ENCODE data around the gene SERPINE1.

The SERPINE1 gene

GRCh38 chr7:101169838-101170551, 43.1 kb downstream of the SERPINE1 start:
- peaks cover 50% of the 10 kb centered on the region for H3K4me1 ChIP-seq (ENCODE audit: control insufficient read depth, low read length)

GRCh38 chr7:101170617-101171441, 43.9 kb downstream of the SERPINE1 start:
- Histone ChIP-seq H3K27ac (ENCODE audit: low read depth, low read length) (no peak overlapping the region), H3K4me2 (ENCODE audit: low read length) (no peak overlapping the region), H3F3A (ENCODE audit: control insufficient read depth, insufficient read depth) (peaks cover 3% of the 10 kb centered on the region; the same call in 1 of the 2 replicates), H3K27me3 (ENCODE audit: control insufficient read depth, low read length) (peaks cover 79% of the 10 kb centered on the region), H3K9me3 (ENCODE audit: control insufficient read depth, insufficient read depth, low read length) (no peaks in the 10 kb centered on the region), H4K20me1 (ENCODE audit: control insufficient read depth, insufficient read depth, low read depth, low read length) (peaks cover 22% of the 10 kb centered on the region), H3K9me2 (replicated peaks; ENCODE audit: control insufficient read depth, low read length) (no peaks in the 10 kb centered on the region), H3K79me2 (ENCODE audit: control insufficient read depth, low read length) (no peaks in the 10 kb centered on the region), H3K4me1 (ENCODE audit: control insufficient read depth, low read length) (peaks cover 42% of the 10 kb centered on the region), H3K4me3 (ENCODE audit: low read length) (no peak overlapping the region), H3K36me3 (ENCODE audit: control insufficient read depth, low read length) (no peaks in the 10 kb centered on the region)
- TF ChIP-seq CTCF (IDR thresholded peaks at IDR 0.05; ENCODE audit: low read depth, low read length, poor library complexity, severe bottlenecking) (no peak), EZH2phosphoT487 (IDR thresholded peaks at IDR 0.05; ENCODE audit: borderline replicate concordance, low read length) (peak; percentile 89; the same call in 1 of the 2 replicates)

More at GRCh38 chr7:101169838-101170551, 43.1 kb downstream of the SERPINE1 start:
- Histone ChIP-seq H3K9me3 (ENCODE audit: control insufficient read depth, insufficient read depth, low read length) (no peaks in the 10 kb centered on the region), H3K36me3 (ENCODE audit: control insufficient read depth, low read length) (no peaks in the 10 kb centered on the region), H3K4me3 (ENCODE audit: low read length) (no peak overlapping the region), H4K20me1 (ENCODE audit: control insufficient read depth, insufficient read depth, low read depth, low read length) (peaks cover 26% of the 10 kb centered on the region), H3K9me2 (replicated peaks; ENCODE audit: control insufficient read depth, low read length) (no peaks in the 10 kb centered on the region), H3K27ac (ENCODE audit: low read depth, low read length) (no peak overlapping the region), H3K79me2 (ENCODE audit: control insufficient read depth, low read length) (no peaks in the 10 kb centered on the region), H3F3A (ENCODE audit: control insufficient read depth, insufficient read depth) (peaks cover 3% of the 10 kb centered on the region; the same call in 1 of the 2 replicates), H3K4me2 (ENCODE audit: low read length) (peak overlapping the region; percentile 9), H3K27me3 (ENCODE audit: control insufficient read depth, low read length) (peaks cover 76% of the 10 kb centered on the region)
- TF ChIP-seq EZH2phosphoT487 (IDR thresholded peaks at IDR 0.05; ENCODE audit: borderline replicate concordance, low read length) = peak; percentile 77; the same call in 1 of the 2 replicates
- peak; percentile 100 for TF ChIP-seq CTCF (IDR thresholded peaks at IDR 0.05; ENCODE audit: low read depth, low read length, poor library complexity, severe bottlenecking)

- Histone ChIP-seq H3K9me2 (replicated peaks; ENCODE audit: control insufficient read depth, low read length) (no peaks in the 10 kb centered on the region), H3K27me3 (ENCODE audit: control insufficient read depth, low read length) (peaks cover 76% of the 10 kb centered on the region), H3K9me3 (ENCODE audit: control insufficient read depth, insufficient read depth, low read length) (no peaks in the 10 kb centered on the region), H3K27ac (ENCODE audit: low read depth, low read length) (no peak overlapping the region), H3K4me1 (ENCODE audit: control insufficient read depth, low read length) (peaks cover 36% of the 10 kb centered on the region), H3F3A (ENCODE audit: control insufficient read depth, insufficient read depth) (peaks cover 3% of the 10 kb centered on the region; the same call in 1 of the 2 replicates), H4K20me1 (ENCODE audit: control insufficient read depth, insufficient read depth, low read depth, low read length) (peaks cover 17% of the 10 kb centered on the region; the same call in 1 of the 2 replicates), H3K4me2 (ENCODE audit: low read length) (no peak overlapping the region), H3K79me2 (ENCODE audit: control insufficient read depth, low read length) (no peaks in the 10 kb centered on the region), H3K36me3 (ENCODE audit: control insufficient read depth, low read length) (no peaks in the 10 kb centered on the region), H3K4me3 (ENCODE audit: low read length) (no peak overlapping the region)
- TF ChIP-seq EZH2phosphoT487 (IDR thresholded peaks at IDR 0.05; ENCODE audit: borderline replicate concordance, low read length) = no peak
- TF ChIP-seq CTCF (IDR thresholded peaks at IDR 0.05; ENCODE audit: low read depth, low read length, poor library complexity, severe bottlenecking) = peak; percentile 41
These were observed 44.5 kb downstream of the SERPINE1 start for GRCh38 chr7:101171442-101171837.

Data from DOHH2 (cell line).